ENCODE measurements around the gene TUBB6.

TUBB6 gene

DNA sequence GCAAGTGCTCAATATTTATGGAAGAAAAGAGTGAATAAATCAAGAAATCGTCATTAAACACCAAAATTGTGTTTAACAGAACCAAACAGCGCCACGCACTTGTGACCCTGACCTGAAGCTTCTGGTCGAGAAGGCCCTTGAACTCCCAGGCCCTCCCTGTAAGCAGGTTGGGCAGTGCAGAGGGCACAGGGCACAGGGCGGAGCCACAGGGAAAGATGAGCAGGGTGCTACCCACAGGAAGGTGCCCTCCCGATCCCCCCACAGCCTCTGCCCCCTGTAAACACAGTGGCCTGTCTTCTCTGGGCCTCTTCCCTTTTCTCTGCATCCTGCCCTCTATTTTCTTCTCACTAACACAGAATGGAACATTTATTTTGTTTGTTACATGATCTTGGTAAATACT is 16.9 kb upstream of the TUBB6 start:
- no peak for DNase-seq (ENCODE audit: low read depth in 2 of 2)

DNA sequence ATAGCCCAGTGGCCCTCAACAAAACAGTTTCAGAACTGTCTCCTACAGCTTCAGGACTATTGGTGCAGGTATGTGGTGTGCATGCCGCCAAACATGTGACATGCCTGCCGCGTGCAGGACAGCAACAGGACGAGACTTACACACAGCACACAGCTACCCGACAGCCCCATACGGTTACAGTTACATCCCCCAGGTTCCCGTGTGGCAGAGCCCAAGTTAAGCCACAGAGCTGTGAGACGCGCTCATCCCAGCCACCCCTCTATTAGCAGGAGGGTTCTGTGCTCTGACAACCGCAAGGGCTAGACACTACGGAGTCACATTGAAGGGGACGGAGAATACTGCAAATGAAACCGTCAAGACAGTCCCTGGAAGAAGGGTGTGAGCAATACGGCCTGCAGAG is 16.4 kb upstream of the TUBB6 start:
- no peak for DNase-seq (ENCODE audit: low read depth in 2 of 2)

DNA sequence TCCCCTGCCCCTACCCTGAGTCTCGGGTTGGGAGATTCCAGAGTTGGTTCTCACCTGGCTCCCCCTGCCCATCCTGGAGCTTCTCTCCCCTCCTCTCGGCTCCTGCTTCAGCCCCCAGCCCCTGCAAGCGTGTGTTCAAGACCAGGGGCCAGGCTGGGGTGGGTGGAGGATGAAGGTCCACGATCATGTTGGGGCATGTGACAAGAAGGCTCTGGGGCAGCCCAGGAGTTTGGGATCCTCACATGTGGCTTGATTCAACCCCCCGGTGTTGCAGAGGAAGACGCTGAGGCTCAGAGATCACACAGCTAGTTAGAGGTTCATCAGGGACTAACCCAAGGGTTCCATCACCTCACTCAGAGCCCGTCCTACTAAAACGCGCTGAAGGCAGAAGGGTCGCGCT is 14.2 kb upstream of the TUBB6 start:
- DNase-seq (ENCODE audit: low read depth in 2 of 2), result no peak

DNA sequence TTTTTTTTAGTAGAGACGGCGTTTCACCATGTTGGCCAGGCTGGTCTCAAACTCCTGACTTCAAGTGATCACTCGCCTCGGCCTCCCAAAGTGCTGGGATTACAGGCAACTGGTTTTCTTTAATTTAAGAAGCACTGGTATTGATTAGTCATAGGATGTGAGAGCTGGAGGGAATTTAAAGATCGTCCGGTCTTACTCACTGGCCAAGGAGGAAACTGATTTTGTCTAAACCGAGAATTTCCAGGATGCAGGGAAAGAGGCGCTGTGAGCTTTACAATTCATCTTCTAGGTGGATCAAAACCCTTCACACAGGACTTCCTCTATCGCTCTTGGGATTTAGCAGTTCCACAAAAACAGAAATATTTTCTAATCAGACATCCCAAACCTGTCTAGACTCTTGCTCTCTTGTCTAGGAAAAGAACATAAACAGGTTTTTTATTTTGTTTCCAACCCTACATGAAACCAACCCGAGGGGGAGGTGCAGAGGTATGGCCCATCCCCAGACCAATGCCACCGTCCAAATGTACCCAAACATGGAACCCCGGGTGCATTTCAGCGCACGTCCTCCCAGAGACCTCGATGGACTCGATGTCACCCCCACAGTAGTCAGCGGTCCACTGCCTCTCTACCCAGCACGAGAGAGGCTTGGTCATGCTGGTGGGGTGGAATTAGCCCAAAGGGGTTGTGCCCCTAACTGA is 12.5 kb upstream of the TUBB6 start:
- DNase-seq (ENCODE audit: low read depth in 2 of 2), result no peak

DNA sequence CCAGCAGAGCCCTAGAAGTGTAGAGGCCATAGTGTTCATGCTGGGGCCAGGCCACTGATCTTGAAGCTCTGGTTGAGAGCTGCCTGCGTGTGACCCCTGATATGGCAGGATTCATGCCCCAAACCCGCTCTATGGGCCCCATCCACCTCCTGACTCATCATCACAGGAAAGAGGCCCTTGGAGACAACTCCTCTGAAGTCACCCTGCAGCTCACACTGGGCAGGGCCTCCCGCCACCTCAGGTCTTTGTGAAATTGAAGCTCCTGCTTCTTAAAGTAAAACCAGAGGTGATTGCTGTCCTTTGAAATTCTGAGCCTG is 12.0 kb upstream of the TUBB6 start:
- DNase-seq (ENCODE audit: low read depth in 2 of 2), result no peak

DNA sequence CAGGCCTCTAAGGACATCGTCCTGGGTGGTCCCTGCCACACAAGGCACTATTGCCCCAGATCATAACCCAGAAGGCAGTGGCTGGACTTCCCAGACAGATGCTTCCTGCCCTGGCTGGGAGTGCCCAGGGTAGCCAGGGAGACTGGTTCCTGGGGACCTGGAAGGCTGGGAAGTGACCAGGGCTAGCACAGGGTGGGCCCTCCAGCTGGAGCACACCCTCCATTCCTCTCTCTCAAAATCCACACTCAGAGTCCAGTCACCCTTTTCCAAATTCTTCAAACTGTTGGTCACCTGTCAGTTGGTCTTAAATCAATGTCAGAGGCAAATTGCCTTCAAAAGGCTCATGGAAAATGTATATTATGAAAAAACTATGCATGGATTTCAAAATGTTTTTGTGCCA is 11.6 kb upstream of the TUBB6 start:
- DNase-seq (ENCODE audit: low read depth in 2 of 2), result no peak

DNA sequence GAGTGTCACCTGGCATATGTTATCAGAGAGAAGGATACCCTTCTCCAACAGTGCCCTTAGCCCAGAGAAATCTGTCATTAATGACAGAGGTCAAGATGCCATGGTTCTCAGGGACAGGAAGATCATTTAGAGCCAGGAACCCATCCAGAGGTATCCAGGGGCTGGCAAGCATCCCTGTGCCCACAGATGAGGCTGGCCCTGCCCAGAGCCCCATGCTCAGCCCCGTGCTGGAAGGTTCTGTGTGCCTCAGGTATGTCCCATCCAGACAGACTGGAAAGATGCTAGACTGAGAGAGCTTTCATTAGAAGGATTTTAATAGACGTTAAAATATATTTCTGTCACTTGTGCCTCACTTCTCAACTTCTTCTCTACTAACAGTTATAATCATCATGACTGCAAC is 8.2 kb upstream of the TUBB6 start:
- no peak for DNase-seq (ENCODE audit: low read depth in 2 of 2)

DNA sequence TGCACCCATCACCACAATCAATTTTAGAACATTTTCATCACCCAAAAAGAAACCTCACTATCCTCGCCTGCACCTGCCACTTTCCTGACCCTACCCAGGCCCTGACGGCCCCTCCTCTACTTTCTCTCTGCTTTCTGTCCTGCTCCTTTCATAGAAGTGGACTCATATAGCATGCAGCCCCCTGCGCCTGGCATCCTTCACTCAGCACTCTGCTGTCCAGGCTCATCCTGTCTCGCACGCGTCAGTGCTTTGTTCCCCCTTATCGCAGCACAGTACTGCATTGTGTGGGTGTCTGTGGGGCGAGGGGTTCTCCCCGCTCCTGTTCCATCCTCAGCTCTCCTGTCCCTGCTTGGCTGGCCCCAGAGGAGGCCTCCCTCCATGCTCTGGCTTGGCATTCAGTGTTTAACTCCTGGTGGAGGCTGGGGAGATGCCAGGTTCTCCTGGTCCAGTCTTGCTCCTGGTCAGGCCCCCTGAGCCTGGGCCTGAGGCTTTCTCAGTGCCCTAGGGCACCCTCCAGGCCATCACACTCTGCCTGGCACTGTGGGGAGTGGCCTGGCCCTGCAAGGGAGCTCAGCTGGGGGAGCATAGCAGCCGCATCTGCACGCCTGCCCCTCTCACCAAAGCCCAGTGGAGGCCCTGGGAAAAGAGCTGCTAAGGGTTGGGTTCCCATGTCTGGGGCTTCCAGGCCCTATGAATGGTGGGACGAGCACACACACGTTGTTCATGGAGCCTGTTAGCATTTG is 6.6 kb upstream of the TUBB6 start:
- no peak for DNase-seq (ENCODE audit: low read depth in 2 of 2)

DNA sequence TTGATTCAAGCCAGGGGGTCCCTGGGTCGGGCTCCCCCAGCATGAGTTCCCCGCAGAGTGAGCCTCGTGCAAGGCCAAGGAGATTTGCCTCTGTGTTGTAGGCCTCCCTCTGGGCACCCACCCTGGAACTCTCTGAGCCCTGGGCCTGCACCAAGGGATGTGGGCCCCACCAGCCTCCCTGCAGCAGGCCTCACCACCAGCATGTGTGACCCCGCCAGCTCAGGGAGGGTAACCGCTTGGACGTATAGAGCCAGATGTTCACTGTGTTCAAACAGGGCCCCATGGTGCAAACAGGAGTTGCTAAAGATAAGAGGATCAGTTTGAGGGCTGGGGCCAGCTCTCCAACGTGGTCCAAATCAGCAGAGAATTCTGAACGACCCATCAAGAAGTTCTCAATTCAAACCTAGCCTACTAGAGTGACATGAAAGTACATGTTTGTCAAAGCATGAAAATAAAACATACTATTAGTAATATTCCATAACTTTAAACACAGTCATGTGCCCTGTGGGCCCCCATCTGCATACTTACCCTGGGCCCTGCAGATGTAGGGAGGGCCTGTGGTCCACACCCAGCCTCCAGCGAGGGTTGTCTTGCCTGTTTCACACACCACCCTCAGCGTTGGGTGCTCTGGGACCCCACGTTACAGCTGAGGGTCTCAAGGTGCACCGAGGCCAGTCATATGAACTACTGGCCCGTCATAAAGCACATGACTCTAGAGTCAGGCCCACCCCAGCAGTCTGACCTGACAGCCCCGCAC is 5.5 kb upstream of the TUBB6 start:
- no peak for DNase-seq (ENCODE audit: low read depth in 2 of 2)

DNA sequence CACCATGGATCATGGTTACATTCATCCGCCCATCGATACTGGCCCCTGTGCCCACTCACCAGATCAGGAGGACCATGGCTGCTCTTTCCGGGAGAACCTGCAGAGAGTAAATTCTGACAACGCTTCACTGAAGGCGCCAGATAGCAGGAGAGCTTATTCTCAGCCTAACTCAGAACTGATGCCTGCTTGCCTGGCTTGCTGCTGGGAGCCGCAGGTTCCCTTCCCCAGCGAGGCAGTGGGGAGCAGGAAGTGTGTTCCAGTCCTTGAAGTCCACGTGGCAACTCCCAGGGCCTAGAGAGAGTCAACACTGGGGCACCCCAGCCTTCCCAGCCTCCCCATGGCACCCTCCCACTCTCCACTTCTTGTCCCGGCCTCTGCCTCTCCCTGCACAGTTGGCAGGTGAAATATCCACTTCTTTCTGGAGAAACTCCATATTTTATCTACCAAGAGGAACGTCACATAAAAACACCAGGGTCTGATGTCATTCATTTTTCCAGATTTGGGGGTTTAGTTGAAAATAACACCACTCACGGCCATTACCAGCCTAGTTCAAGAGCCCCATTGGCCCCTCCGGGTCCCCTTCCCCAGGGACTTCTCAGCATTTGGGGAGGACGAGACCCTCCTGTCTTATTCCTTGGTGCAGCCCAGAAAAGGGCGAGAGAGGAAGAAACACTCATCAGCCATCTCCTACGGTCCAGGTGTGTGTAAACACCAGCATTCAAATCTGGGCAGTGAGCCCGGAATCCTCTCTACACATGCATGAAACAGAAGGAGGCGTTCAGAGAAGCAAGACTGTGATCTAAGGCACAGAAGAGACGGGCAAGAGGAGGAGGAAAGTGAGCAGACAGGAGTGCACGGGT is 3.5 kb upstream of the TUBB6 start:
- DNase-seq (ENCODE audit: low read depth in 2 of 2), result no peak

DNA sequence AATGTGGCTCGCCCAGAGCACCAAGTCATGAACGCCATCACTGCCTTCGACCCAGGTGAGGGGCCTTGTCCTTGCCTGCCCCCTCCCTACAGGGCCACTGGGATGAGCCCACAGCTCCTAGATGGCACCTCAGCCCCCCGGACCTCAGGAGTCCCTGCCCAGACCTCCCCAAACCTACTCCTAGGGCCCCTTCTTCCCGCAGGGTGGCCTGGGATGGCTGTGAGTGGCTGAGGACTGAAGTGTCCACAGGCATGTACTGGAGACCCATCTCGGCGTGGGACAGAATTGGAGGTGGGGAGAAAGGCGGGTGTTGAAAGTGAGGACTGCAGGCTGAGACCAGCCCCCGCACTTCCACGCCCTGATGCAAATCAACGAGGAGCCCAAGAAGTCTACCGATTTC is 2.8 kb upstream of the TUBB6 start:
- DNase-seq (ENCODE audit: low read depth in 2 of 2), result no peak

DNA sequence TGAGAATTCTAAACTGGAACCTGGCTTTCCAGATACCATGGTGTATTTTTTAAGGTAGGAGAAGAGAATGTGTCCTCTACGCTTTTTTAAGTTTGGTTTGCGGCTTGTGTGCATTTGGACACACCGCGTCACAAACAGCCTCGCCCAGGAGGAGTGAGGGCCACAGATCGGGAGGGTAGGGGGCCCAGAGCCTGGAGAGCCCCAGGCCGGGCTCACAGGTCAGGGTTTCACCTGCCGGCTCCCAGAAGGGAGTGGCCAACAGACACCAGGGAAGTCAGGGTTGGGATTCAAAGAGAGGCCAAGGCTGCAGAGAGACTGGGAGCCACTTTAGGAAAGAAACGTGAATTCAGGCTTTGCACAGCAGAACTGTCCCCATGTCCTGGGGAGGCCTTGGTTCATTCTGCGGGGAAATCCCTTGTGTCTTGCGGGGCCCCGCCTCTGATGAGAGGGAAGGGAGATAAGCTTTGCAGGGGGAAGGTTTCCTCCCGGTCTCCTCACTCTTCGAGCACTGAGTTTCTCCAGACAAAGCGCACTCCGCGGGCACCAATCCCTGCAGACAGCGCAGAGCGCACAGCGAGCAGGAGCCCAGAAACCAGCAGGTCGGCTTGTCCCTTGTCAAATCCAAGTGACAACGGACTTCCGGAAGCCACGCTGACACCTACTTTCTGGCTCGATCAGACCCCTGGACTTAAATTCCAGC is 2.0 kb upstream of the TUBB6 start:
- no peak for DNase-seq (ENCODE audit: low read depth in 2 of 2)

DNA sequence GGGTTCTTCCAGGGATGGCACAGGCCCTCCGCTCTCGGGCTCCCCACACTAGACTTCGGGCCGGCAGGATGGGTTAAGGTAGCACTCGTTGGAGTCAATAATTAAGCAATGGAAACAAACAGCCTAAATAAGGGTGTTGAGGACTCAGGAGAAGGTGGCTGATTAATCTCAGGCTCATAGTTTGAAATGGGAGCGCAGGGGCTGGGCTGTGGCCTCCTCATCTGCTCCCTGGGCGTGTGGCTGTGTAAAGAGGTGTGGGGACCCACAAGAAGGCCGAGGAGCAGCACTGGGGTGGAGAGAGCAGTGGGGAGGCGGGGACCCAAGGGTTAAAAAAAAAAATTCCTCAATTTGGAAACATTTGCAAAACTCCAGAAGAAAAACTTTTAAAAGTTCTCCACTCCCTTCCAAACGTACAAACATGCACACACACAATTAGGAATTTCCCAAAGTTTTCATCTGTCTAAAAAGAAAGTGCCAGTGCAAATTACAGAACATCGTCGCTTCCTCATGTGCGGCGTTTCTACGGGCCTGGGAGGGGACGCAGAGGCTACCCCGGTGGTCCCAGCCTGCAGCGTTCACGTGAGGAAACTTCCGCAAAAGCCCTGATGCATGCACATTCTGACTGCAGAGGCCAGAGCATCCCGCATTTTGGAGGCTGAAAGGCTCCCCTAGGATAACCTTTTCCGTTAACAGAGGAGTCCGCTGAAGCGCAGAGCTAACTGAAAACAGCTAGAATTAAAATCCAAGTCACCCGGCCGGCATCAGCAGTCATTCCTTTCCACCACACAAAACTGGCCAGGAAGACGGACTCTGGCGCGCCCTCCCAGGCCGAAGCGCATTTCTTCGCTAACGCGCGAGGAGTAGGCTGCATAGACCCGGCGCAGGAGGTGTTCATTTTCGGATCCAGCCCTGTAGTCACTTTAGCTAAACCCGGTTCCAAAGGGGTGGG is 1.0 kb upstream of the TUBB6 start:
- no peak for DNase-seq (ENCODE audit: low read depth in 2 of 2)

DNA sequence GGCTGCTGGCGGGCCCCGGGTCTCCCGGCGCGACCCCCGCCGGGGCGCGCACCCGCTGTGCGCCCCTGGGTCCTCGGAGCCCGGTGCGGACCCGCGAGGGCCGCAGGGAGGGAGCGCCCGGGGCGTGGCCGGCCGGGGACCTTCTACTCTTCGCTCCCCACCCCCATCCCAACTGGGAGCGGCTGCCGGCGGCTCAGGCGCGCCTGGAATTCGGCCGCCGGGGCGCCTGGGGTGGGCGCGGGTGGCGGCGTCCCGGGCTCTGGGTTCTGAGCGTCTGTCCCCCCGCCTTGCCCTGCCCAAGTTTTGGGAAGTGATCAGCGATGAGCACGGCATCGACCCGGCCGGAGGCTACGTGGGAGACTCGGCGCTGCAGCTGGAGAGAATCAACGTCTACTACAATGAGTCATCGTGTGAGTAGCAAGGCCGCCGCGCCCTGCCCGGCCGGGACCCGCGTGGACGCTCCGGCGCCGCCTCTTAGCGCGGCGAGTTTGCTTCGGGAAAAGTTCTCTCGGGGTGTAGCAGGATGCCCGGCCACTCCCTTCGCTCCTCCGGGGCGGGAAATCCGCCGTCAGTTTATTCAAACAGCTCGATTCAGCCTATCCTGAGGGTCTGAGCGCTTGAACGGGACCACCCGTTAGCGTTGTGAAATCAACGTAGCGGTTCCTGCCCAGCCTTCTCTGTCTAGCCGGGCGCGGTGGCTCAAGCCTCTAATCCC is 502 bp downstream of the TUBB6 start:
- no peak for DNase-seq (ENCODE audit: low read depth in 2 of 2)

DNA sequence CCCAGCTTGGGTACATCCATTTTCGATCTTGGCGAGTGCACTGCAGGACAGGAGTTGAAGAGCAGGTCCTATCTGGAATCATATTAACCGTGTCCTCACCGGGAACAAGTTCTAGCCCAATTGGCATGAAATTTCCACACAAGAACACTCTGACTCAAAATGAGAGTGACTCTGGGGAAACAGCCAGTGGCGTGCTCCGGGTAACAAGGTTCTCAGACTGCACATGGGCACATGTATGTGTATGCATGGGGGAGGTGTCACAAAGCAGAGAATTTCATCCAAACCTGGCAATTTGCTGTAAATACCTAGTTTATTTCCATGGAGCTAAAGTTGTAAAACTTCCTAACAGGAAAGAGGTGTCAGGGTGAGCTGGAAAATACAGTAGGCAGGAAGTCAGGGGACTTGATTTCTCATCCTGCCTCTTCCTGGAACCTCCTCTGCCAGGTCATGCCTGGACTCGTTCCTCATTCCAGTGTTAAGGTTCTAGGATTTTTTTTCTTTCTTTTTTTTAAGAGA is 1.7 kb downstream of the TUBB6 start:
- no peak for DNase-seq (ENCODE audit: low read depth in 2 of 2)

DNA sequence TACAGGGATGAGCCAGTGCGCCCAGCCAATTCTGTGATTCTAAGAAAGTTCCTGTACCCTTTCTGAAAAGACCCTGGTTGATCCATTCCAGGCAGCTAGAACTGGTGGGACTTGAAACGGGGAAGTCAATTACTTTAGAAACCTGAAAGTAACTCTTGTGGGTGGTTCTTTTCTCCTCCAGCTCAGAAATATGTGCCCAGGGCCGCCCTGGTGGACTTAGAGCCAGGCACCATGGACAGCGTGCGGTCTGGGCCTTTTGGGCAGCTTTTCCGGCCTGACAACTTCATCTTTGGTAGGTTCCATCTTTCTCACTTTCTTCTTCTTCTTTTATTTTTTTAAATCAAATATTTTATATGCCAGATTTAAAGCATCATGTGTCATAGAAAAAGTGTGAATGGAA is 2.7 kb downstream of the TUBB6 start:
- no peak for DNase-seq (ENCODE audit: low read depth in 2 of 2)

DNA sequence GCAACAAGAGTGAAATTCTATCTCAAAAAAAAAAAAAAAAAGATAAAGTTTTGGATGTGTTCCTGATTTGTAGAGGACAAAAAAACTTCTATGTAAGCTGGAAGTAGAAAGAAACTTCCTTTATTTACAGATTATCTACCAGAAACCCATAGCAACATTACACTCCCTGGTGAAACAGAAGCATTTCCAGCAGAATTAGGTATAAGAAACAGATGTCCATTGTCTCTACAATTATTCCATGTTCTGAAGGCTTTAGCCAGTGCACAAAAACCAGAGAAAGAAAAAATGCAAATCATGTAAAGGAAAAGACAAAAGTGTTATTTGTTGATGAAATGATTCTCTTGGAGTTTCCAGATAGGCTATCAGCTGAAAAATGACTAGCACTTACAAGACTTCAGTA is 4.9 kb downstream of the TUBB6 start:
- no peak for DNase-seq (ENCODE audit: low read depth in 2 of 2)

DNA sequence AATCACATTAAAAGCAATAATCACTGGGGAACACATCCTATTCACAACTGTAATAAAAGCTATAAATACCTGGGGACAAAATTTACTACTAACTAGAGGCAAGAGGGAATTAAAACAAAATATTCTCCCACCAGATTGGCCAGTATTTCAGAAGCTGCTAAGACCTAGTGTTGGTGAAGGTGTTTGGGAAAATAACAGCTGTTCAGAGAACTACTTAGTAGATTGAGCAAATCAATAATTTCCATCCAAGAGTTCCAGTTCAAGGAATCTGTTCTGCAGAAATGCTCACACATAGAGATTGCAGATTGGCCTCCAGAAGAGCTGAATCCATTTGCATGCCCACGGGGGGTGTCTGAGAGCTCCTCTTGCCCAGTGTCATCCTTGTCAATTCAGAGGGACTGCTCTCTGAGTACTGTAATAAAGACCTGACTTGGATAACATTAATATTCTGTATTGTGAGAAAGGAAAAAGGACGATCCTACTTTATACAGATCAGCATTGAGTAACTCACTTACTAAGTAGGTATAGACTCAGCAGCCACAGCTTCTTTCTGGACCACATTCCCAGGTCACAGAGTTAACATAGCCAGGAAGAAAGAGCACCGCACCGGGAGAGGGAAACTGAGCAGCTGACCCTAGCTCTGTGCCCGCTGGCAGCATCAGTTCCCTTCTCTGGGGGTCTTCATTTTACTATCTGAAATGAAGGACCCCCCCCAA is 5.6 kb downstream of the TUBB6 start:
- no peak for DNase-seq (ENCODE audit: low read depth in 2 of 2)

All from stimulated activated CD4-positive, alpha-beta T cell treated with anti-CD3 and anti-CD28 coated beads, Interleukin-1b, Interleukin-23, amount 100 ng/mL, for 4 hours (primary cell).